ENCODE measurements around the gene GFER.

DNA sequence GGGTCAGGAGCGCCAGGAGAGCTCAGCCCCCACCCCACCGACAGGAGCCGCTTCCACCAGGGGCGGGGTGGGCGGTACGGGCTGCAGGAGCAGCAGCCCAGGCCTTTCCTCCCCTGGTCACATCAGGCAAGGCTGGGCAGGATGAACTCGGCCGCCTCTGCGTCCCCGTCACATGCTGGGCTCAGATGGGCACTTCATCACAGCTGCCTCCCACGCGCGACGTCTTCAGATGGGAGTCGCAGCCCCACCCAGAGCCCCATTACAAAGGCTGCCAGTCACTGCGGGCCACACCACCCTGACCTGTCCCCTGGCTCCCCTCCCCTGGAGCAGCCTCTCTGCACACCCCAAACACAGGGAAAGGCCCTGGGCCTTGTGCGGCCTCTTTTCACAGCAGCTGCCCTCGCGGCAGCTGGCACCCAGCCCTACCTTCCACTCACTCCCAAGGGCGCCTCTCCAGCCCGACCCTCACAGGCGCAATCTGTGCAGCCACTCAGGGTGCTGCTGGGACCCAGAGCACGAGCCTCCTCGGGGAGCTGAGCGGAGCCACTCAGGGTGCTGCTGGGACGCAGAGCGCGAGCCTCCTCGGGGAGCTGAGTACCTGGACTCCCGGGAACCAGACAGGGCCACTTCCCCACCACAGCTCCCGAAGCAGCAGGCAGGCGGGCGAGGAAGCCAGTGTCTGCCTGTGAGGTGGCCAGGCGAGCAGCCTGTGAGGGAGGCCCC is 21.0 kb downstream of the GFER start:
- TF ChIP-seq, protein P1, sequence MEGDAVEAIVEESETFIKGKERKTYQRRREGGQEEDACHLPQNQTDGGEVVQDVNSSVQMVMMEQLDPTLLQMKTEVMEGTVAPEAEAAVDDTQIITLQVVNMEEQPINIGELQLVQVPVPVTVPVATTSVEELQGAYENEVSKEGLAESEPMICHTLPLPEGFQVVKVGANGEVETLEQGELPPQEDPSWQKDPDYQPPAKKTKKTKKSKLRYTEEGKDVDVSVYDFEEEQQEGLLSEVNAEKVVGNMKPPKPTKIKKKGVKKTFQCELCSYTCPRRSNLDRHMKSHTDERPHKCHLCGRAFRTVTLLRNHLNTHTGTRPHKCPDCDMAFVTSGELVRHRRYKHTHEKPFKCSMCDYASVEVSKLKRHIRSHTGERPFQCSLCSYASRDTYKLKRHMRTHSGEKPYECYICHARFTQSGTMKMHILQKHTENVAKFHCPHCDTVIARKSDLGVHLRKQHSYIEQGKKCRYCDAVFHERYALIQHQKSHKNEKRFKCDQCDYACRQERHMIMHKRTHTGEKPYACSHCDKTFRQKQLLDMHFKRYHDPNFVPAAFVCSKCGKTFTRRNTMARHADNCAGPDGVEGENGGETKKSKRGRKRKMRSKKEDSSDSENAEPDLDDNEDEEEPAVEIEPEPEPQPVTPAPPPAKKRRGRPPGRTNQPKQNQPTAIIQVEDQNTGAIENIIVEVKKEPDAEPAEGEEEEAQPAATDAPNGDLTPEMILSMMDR (conservative IDR thresholded peaks at IDR 0.05; ENCODE audit: low read depth, low read length): no peak
- no peak for TF ChIP-seq EZH2 (IDR thresholded peaks at IDR 0.05; ENCODE audit: borderline replicate concordance, low read depth, low read length, poor library complexity, severe bottlenecking)
